Astrocyte of the hippocampus (primary cell): ENCODE results near the gene CS.
"Not testable (repeated sequence)": the region's sequence is repeated elsewhere in the genome, so short reads cannot be mapped to it uniquely, and the experiment has no call there.

Experiments
- DNase-seq: peaks from one replicate; pipeline ENCODE4 v3.0.0; 2011; ENCODE audit warnings: low read depth, low spot score

CS gene

GRCh38 chr12:56321027-56321426 is 20.9 kb upstream of the CS start:
- no peak for DNase-seq

GRCh38 chr12:56317675-56318074 is 17.5 kb upstream of the CS start:
- DNase-seq: no peak

GRCh38 chr12:56315622-56316473 is 15.7 kb upstream of the CS start, which contains the start of gene CNPY2:
TSS of gene CNPY2 (minus strand) at chr12:56315988. CDS start at chr12:56315217, 771 bp downstream.
- DNase-seq: peak; percentile 98

DNA sequence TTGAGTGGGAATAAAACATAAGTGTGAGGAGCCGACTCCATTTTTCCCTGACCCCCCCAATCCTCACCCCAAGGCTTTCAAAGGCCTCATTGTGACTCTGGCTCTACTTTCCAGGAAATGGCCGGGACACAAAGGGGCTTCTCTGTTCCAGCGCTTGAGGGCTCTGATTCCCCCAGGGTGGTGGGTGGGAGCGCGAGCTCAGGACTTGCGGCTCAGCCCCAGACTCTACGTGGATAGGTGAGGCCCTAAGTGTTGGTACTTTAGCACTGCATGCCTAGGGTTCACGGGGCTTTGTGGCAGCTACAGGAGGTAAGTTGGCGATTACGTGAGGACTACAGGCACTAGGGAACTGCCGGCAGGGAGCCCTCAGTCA is 15.1 kb upstream of the CS start:
- DNase-seq: peak; percentile 47

GRCh38 chr12:56311003-56311402 is 10.9 kb upstream of the CS start:
- DNase-seq: no peak

DNA sequence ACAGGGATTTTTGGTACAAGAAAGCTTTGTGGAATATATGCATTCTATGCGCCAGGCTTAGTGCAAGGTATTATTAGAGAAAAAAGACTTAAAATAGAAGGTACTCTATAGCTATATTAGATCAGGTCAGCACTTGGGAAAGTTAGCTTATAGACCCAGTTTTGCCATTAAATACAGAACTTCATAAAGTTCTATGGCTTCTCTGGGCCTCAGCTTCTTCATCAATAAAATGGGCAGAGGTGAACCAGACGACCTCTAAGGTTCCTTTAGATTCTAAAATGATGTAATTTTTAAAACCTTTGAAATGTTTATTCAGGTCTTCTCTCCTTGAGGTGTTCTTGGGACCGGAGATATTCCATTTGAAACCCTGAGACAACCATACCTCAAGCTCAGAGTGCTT is 8.6 kb upstream of the CS start:
- DNase-seq: no peak

- DNase-seq: no peak
These were observed 7.3 kb upstream of the CS start for GRCh38 chr12:56307221-56307965.

DNA sequence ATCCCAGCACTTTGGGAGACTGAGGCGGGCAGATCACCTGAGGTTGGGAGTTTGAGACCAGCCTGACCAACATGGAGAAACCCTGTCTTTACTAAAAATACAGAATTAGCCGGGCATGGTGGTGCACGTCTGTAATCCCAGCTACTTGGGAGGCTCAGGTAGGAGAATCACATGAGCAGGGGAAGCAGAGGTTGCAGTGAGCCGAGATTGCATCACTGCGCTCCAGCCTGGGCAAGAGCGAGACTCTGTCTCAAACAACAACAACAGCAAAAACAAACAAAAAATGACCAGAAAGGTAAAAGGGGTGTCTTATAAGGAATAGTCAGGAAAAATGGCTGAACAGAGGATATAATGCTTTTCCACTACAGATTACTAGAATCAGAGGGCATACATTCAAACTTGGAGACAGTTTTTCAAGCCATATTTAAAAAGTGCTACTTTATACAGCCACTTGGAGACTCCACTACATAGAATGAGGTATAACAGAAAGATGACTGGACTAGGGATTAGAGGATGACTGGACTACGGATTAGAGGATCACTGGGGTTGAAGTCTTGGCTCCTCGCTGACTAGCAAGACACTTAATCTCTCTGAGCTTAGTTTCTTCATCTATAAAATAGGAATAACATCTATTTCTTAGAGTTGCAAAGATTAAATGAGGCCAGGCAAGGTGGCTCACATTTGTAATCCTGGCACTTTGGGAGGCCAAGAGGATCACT is 4.9 kb upstream of the CS start:
- DNase-seq: no peak

DNA sequence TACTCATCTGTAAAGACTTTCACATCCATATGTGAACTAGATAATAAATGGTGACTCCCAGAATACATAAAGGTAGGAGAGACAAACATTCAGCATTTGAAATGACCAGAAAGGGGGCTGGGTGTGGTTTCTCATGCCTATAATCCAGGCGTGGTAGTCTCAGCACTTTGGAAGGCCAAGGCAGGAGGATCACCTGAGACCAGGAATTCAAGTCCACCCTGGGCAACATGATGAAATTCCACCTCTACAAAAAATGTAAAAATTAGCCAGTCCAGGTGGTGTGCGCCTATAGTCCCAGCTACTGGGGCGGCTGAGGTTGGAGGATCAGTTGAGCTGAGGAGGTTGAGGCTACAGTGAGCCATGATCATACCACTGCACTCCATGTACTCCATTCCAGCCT is 4.1 kb upstream of the CS start:
- no peak for DNase-seq

- DNase-seq: no peak
These were observed 724 bp upstream of the CS start for GRCh38 chr12:56300644-56301464.

GRCh38 chr12:56299308-56299852 is 750 bp downstream of the CS start:
- DNase-seq: peak; percentile 8

DNA sequence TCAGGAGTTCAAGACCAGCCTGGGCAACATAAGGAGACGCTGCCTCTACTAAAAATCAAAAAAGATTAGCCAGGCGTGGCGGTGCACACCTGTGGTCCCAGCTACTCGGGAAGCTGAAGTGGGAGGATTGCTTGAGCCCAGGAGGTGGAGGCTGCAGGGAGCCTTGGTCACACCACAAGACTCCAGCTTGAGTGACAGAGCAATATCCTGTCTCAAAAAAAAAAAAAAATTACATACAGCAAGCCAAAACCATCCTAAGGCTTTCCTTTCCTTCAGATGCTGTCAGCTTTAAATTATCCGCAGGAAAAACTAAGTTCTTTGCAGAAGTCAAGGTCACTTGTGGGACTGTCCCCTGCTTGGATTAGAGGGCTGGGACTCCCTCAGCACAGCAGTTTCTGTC is 1.3 kb downstream of the CS start:
- DNase-seq: no peak

DNA sequence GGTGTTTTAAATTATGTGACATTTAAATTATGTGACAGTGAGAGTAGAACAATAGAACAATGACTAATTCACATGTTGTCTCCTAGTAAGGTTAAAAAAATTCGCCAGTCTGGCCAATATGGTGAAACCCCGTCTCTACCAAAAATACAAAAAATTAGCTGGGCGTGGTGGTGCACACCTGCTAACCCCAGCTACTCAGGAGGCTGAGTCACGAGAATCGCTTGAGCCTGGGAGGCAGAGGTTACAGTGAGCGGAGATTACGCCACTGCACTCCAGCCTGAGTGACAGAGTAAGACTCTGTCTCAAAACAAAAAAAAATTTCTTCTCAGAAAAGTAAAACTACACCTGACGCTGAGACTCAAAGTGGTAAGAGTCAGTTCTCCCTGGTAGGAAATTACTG is 2.7 kb downstream of the CS start:
- no peak for DNase-seq

DNA sequence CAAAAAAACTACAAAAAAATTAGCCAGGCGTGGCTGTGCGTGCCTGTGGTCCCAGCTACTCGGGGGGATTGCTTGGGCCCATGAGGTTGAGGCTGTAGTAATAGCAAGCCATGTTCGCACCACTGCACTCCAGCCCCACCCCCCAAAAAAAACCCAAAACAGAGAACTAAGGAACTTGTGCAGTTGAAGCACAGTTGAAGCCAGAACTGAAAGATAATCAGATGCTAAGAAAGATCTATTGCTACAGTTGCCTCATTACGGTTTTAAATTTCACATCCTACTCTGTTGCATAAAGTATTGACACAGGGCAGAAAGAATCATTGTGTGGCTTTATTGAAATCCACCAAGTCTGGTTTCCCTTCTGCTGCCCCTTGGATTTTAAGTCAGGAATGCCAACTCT is 3.8 kb downstream of the CS start:
- DNase-seq: no peak

DNA sequence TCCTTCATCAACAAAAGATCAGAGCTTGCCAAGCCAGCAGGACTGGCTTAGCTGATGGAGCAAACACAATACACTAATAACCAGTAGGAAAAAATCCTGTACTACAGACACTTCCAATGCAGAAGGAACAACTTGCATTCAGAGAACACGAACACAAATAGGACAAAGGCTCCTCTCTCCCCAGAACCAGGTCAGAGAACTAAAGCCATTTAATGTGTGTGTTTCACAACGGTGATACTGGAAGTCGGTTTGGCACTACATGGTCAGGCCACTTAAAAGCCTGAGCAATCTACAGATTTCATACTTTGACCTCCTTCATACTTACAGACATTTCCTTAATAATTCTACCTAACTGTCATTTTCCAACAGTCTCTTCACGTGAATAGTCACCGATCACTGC is 6.3 kb downstream of the CS start:
- DNase-seq: no peak

DNA sequence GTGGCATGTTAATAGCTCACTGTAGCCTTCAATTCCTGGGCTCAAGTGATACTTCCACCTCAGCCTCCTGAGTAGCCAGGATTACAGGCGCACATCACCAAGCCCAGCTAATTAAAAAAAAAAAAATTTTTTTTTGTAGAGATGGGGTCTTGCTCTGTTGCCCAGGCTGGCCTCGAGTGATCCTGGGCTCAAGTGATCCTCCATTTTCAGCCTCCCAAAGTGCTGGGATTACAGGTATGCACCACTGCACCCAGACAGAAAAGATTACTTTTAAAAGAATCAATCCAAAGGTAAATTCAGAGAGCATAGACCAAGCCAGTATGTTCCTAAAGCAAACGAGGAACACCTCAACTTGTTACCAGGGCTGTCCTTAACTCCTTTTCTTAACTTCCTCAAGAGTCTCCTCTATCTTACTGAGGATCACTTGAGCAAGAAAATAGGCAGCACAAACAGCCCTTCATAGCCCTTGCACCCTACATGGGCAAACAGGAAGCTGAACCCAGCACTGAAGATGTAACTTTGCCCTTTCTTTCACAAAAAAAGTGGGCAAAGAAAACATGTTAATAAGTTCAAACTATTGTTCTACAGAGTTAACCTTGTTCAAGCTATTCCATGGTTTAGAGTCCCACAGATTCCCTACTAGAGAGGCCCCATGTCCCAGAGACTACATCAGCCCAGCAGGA is 11.3 kb downstream of the CS start:
- DNase-seq: no peak

DNA sequence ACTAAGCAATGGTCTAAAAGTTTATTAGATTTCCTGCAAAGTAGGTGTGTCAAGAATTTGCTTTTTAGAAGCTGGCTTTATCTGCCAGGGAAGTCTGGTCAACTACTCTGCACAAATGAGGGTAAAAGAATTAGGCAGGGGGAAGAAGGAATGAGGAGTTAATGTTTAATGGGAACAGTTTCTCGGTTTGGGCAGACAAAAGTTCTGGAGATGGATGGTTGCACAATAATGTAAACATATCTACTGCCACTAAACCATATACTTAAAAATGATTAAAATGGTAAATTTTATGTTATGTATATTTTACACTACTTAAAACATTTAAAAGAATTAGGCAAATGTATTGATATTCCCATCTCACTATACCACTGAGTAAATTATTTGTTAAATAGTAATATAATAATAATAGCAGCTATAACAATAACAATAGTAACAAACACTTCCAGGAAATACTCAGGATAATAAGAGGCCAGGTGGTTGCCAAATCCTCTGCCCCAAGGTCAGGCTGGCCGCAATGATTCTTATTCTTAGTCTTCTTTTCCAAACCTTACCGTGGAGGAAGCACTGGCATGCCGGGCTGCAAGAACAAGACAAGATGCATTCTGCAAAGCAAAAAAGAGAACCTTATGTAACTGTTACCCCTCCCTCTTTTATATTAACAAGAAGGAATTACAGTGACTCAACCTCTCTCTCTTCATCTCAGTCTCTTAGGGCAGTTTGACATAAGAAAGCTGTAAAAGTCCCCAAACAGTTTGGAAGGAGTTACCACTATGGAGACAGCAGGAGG is 13.9 kb downstream of the CS start:
- no peak for DNase-seq

DNA sequence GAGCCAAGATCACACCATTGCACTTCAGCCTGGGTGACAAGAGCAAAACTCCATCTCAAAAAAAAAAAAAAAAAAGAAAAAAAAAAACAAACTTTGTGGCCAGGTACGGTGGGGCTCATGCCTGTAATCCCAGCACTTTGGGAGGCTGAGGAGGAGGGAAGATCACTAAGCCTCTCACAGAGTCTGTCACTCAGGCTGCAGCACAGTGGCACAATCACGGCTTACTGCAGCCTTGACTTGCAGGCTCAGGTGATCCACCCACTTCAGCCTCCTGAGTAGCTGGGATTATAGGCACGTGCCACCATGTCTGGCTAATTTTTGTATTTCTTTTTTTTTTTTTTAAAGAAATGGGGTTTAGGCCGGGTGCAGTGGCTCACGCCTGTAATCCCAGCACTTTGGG is 15.9 kb downstream of the CS start:
- DNase-seq: not testable (repeated sequence)

GRCh38 chr12:56282579-56282978 is 17.6 kb downstream of the CS start:
- DNase-seq: no peak

- no peak for DNase-seq
These were observed 18.1 kb downstream of the CS start for GRCh38 chr12:56282030-56282429.
